GM21381 (cell line): Measurements from ENCODE around the gene TTC9B.

ENCODE experiments used
- ATAC-seq: cut with Tn5 transposase; IDR thresholded peaks from one replicate; pipeline ENCODE4 v1.9.1; 2021; ENCODE audit warnings: mild to moderate bottlenecking, moderate library complexity; ENCODE audit not compliant: unreplicated experiment

TTC9B gene

DNA sequence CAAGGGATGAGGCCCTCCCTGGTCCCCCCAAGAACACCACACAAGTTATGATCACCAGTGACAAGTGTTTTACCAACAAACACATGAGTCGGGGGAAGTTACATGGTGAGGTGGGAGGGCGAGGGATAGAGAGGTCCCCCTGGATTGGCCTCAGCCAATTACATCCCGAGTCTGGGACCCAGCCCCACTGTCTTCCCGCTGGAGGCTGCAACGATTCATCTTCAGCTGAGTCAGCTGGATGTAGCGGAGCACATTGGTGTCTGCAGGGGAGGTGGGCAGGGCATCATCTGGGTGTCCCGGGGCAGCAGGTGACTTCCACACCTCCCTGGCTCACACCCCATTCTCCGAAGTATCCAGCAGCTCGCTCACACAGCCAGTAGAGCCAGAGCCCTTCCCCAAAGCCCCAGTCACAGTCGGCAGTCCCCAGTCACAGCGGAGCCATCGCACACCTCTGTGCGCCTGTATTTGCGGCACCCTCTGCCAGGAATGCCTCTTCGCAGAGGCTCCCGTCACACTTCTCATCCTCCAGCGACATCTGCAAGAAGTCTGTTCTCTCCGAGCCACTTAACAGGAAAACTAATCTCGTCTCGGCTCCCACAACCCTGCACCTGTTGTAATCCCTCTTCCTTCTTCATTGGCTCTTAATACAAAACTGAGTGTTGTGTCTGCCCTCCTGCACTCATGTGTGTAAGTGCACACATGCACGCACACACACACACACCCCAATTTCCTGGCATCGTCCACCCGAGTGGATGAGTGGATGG, 2.0 kb downstream of the TTC9B start:
- no peak for ATAC-seq

DNA sequence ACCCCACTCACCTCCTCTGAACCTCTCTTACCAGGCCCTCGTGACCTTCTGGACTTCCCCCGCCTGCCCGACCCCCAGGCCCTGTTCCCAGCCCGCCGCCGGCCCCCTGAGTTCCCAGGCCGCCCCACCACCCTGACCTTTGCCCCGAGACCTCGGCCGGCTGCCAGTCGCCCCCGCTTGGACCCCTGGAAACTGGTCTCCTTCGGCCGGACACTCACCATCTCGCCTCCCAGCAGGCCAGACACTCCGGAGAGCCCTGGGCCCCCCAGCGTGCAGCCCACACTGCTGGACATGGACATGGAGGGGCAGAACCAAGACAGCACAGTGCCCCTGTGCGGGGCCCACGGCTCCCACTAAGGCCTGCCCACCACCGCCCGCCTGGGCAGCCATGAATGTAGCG, 3.2 kb downstream of the TTC9B start:
- ATAC-seq = no peak

DNA sequence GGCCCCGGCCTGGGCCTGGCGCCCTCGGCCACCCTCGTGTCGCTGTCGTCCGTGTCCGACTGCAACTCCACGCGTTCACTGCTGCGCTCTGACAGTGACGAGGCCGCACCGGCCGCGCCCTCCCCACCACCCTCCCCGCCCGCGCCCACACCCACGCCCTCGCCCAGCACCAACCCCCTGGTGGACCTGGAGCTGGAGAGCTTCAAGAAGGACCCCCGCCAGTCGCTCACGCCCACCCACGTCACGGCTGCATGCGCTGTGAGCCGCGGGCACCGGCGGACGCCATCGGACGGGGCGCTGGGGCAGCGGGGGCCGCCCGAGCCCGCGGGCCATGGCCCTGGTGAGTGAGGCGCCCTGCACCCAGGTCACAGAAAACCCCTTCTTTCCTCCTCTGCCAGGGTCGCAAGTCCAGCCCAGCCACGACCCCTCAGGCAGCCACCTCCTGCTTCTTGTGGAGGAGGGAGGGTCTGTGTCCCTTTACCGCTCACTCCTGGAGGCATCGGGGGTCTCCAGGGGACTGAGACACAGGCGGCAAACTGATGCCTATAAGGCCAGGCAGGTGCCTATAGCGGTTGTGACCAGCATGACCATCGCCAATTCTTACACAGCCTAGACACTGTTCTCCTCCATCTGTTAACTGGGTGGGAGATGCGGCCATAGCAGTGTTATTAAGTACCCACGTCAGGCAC, 4.2 kb downstream of the TTC9B start:
- ATAC-seq = no peak

DNA sequence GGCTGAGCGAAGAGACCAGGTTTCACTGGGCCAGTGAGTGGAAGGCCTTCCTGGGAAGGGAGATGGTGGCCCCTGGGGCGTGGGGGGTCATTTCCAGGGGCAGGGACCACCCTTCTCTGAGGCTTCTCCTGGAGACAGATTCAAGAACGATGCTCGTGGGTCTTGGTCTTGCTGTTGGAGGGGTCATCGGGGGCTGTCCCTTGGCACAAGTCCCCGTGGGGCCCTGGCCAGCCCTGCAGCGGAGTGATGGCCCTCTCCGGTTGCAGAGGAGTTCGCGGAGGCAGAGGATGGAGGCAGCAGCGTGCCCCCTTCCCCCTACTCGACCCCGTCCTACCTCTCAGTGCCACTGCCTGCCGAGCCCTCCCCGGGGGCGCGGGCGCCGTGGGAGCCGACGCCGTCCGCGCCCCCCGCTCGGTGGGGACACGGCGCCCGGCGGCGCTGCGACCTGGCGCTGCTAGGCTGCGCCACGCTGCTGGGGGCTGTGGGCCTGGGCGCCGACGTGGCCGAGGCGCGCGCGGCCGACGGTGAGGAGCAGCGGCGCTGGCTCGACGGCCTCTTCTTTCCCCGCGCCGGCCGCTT, 4.8 kb downstream of the TTC9B start:
- no peak for ATAC-seq

DNA sequence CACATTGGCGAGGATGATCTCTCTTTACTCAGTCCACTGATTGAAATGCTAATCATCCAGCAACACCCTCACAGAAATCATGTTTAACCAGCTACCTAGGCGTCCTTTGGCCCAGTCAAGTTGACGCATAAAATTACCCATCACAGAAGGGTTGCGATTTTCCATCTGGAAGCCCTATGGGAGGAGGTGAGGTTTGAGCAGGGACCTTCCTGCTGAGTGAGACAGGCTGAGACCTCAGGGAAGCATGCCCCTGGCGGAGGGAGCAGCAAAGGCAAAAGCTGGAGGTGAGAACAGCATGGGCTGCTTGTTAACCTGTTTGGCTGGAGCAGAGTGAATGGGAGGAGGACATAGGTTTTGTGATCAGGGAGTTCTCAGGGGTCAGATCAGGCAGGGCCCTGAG, 7.3 kb downstream of the TTC9B start:
- ATAC-seq = no peak

DNA sequence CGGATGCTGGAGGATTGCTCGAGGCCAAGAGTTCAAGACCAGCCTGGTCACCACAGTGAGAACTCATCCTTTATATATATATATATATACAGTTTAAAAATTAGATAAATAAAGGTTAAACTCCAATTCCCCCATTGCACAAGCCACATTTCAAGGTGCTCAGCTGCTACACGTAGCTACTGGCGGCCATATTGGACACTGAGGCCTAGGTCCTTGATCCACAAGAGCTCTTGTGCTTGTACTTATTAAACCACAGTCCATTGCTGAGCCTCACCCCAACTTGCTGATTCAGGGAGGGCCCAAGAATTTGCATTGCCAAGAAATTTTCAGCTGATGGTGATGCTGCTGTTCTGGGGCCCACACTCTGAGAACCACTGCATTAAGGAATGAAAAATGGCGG, 9.6 kb downstream of the TTC9B start:
- no peak for ATAC-seq

DNA sequence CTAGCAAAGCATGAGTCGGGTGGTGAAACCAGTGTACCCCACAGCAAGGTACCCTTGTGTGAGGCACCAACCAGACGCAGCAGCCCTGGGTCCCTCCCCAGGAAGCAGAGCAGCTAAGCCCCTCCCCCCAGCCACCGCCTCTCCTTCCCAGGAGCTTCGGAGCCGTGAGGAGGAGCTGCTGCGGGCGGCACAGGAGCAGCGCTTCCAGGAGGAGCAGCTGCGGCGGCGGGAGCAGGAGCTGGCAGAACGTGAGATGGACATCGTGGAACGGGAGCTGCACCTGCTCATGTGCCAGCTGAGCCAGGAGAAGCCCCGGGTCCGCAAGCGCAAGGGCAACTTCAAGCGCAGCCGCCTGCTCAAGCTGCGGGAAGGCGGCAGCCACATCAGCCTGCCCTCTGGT, 12.4 kb downstream of the TTC9B start:
- no peak for ATAC-seq

DNA sequence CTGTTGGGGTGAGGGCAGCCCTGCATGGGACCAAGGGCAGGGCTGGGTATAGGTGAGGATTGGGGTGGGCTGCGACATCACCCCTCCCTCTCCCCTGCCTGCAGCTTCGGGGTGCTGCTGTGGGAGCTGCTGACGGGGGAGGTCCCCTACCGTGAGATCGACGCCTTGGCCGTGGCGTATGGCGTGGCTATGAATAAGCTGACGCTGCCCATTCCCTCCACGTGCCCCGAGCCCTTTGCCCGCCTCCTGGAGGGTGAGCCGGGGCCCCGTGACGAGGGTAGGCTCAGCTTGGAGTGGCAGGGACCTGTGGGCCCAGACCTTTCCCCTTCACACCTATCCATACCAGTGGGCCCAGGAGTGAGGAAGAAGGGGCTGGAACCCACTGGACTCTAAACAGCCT, 13.8 kb downstream of the TTC9B start:
- no peak for ATAC-seq

DNA sequence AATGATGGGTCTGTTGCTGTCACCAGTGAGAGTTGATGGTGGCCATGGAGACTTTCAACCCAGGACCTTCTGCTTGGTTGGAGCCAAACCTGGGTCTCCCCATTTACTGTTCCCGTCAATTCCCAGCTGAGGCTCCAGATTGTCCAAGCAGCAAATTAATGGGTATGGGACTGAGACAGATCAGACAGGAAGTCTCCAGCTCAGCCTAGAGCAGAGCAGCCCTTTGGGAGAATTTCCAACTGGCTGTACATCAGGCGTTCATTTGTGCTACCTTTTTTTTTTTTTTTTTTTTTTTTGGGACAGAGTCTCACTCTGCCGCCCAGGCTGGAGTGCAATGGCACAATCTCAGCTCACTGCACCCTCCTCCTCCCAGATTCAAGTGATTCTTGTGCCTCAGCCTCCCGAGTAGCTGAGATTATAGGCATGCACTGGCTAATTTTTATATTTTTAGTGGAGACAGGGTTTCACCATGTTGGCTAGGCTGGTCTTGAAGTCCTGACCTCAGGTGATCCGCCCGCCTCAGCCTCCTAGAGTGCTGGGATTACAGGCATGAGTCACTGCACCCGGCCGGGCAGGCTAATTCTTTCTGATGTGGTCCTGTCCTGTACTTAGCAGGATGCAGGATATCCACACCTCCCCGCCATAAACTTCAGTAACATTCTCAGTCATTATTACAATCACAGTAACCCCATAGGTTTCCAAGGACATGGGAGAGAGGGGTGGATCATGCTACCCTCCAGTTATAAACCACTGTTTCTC, 17.7 kb downstream of the TTC9B start:
- ATAC-seq = no peak

DNA sequence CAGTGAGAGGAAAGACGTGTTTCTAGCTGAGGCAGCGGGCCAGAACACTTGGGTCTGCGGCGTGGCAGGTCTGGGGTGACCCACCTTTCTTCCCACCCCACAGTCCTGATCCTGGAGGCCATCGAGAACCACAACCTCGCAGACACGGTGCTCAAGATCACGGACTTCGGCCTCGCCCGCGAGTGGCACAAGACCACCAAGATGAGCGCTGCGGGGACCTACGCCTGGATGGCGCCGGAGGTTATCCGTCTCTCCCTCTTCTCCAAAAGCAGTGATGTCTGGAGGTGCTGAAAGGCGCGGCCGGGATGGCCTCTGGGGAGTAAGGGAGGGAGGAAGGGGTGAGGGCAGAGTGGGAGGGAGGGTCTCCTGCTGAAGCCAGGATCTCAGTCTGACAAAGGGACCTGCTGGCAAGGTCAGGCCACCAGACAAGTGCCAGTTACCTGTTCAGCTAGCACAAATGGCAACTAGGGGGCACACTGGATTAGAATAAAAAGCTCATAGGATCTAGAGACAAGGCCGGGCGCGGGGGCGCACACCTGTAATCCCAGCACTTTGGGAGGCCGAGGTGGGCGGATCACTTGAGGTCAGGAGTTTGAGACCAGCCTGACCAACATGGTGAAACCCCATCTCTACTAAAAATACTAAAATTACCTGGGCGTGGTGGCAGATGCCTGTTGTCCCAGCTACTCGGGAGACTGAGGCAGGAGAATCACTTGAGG, 19.8 kb downstream of the TTC9B start:
- ATAC-seq = no peak

DNA sequence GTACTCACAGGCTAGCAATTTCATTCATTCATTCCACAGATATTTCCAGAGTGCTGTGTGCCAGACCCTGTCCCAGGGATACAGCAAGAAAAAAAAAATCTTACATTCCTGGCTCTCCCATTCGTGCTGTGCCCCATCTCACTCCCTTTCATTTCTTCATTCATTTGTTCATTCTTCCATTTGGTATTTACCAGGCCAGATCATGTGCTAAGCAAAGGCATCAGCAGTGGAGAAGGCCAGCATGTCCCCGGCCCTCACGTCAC, 24.7 kb downstream of the TTC9B start:
- no peak for ATAC-seq

DNA sequence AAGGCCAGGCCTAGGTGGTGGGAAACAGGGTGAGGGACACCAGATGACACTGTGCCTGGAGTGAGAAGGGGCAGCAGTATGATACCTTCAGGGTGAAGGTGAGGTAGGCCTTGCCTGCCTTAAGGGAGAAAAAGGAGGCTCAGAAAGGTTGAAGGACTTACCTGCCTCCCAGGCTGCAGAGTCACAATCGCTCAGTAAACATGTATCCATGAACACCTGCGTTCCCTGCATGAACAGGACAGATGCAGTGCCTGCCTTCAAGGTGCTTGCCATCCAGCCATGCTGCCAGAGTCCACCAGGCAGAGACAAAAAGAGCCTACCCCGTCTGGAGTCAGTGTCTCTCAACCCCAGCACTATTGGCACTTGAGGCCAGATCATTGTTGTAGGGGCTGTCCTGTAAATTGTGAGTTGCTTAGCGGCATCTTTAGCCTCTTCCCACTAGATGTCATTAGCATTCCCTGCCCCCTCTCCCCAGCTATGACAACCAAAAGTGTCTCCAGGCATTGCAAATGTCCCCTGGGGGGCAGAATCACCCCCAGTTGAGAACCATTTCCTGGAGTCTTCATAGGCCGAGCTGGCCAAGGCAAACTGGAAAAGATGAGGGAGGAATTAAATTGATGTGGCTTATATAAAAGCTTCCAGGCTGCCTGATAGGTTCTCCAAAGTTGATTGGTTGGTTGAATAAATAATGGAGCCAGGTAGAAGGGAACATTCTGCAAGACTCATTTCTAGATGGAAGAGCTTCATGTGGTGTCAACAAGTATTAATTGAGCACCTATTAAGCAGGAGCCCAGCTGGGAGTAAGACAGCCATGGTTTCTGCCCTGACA, 25.2 kb downstream of the TTC9B start:
- ATAC-seq = no peak

DNA sequence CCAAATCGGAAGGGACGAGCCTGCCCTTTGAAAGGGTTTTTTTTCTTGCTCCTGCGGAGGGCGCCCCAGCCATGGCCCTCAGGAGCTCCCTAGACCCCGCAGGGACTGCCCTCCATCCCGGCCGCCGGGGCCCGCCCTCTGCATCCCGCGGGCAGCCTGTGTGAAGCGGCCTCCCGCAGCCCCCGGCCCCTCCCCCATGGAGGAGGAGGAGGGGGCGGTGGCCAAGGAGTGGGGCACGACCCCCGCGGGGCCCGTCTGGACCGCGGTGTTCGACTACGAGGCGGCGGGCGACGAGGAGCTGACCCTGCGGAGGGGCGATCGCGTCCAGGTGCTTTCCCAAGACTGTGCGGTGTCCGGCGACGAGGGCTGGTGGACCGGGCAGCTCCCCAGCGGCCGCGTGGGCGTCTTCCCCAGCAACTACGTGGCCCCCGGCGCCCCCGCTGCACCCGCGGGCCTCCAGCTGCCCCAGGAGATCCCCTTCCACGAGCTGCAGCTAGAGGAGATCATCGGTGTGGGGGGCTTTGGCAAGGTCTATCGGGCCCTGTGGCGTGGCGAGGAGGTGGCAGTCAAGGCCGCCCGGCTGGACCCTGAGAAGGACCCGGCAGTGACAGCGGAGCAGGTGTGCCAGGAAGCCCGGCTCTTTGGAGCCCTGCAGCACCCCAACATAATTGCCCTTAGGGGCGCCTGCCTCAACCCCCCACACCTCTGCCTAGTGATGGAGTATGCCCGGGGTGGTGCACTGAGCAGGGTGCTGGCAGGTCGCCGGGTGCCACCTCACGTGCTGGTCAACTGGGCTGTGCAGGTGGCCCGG, 26.1 kb downstream of the TTC9B start:
- peak; percentile 8 for ATAC-seq

DNA sequence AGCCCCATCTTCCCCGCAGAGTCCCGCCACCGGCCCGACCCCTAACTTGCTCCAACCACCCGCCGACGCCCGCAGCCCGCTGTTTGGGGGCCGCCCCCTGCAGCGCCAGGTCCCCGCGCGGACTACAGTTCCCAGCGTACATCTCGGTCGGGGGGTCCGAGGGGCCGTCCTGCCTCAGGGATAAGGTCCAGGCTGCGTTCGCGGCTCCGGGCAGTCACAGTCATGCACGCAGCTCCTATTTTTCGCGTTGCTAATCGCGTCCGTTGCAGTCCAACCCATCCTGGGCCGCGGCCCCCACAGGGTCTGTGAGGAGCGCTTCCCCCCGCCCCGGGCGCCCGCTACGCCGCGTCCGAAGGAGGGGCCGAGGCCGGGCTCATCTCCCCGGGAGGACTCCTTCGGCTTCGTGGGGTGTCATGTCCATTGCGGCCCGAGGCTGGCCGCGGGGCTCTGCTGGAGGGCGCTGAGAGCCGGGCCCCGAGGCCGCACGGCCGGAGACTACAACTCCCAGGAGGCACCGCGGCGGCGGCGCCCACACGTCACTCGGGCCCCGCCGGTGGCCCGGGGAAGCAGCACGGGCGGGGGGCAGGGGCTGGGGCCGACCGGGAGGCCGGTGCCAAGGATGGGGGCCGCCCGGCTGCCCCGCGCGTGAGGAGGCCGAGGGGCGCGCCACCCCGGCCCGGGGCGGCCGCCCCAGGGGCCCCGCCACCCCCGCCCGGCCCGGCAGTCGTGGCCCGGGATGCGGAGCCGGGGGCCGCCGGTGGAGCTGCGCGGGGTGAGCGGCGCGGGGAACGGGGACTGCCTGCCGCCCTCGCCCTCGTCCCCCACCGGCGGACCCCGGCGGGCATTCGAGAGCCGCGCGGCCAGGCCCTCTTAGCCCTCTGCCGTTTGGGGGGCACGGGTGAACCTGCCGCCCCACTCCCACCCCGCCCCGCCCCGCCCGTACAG, 27.0 kb downstream of the TTC9B start, which contains the start of gene MAP3K10:
MAP3K10 (plus strand) TSS at position 536 of the 945 bp plus-strand sequence. CDS start 606 bp downstream, outside the sequence.
- ATAC-seq = peak; percentile 77

DNA sequence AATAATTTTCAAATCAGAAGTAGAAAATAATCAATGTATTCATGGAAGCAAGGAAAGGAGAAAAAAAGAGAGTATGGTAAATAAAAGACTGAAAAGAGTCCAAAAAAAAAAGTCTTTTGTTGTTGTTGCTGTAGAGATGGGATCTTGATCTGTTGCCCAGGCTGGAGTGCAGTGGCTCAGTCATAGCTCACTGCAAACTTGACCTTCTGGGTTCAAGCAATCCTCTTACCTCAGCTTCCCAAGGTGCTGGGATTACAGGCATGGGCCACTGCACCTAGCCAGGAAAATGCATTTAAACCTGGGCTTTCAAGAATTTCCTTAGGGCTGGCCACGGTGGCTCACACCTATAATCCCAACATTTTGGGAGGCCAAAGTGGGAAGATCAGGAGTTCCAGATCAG, 33.9 kb downstream of the TTC9B start:
- no peak for ATAC-seq

DNA sequence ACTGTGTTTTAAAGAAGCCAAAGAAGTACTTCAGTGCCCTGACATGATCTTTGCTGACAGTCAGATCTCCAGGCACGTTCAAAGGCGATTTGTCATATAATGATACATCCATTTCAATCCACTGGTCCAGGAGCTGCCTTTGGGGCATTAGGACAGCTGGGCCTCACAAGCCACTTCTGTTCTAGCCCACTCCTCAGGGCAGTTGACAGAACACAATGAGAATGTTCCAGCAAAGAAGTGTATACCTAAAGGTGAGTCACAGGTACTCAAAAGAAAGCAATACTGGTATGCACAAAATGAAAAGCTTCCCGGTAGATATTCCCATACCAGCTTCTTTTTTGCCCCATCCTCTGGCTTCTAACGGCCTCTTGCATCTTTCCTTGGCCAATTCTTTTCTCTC, 39.4 kb downstream of the TTC9B start:
- no peak for ATAC-seq

DNA sequence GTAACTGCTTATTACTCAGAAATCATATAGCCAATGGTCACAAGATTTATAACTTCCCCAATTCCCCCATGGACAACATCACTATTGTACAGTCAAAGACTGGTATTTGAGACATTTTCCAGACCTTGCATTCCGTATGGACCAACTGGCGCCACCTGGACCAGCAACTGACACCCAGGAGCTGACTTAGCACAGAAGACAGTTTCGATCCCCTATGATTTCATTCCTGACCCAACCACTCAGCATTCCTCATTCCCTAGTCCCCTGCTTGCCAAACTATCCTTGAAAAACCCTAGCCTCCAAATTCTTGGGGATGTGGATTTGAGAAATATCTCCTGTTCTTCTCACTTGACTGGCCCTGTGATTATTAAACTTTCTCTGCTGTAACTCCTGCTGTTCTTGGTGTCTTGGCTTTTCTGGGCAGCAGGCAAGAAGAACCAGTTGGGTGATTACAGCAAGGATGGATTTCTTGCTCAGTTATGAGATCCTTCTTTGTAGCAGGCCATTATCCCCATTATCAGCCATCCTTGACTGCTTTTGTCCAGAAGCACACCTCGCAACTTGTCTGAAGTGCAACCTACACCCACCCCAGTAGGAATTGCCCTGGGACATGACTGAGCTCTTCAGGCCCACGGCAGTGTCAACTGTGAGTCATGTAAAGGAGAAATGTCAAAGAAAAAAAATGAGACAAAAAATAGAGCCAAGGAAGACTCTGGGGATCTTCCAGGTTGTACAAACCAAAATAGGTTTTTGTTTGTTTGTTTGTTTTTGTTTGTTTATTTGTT, 40.7 kb downstream of the TTC9B start:
- no peak for ATAC-seq
